Measurements from ENCODE around the gene TMEM44. TPM values are rescaled to one million over a fixed set of nuclear protein-coding genes. Genes with fewer than 3 reads are reported as not detected.
A peak's percentile ranks its signal among the peaks of the same experiment; 100 is the strongest.

Gene TMEM44
- total and polyA plus RNA-seq, 9 of the 15 experiments (the other 6 are each of a cell fraction or from before 2014, with no cell fraction given): 0.53 to 18.1 (median 11.3) TPM

GRCh38 chr3:194540274-194540905 lies 92.8 kb downstream of the TMEM44 start:
- FAIRE-seq (no peak), ATAC-seq (0 out of 3 replicates have a peak, but pooled peaks have one; percentile 25), DNase-seq (ENCODE audit: extremely low read depth in 1 of 4, low spot score in 3 of 4) (no peak)
- Histone ChIP-seq H3K9ac (ENCODE audit: insufficient read depth in 1 of 2, low read depth in 2 of 2, low read length in 2 of 2) (no peak overlapping the region; a peak in 1 of 4 replicates), H3K9me1 (ENCODE audit: control insufficient read depth, insufficient read depth, low read length) (no peaks in the 10 kb centered on the region), H3K4me2 (ENCODE audit: insufficient read depth, low read length) (no peak overlapping the region), H4K20me1 (replicated peaks; ENCODE audit: control insufficient read depth, insufficient read depth, low read length) (no peaks in the 10 kb centered on the region), H3K4me1 (replicated peaks in 1 of 2; ENCODE audit: control insufficient read depth in 2 of 2, insufficient read depth in 2 of 2, low read length in 2 of 2) (no peaks in the 10 kb centered on the region; a peak in 2 of 5 replicates), H3K27me3 (ENCODE audit: control insufficient read depth in 2 of 2, insufficient read depth in 2 of 2, low read length in 2 of 2) (no peaks in the 10 kb centered on the region), H3K9me3 (replicated peaks; ENCODE audit: control insufficient read depth, insufficient read depth, low read depth, low read length) (no peaks in the 10 kb centered on the region; the same call in 1 of the 2 replicates), H3K36me3 (ENCODE audit: control insufficient read depth, insufficient read depth, low read length) (no peaks in the 10 kb centered on the region), H3K79me2 (ENCODE audit: control insufficient read depth, insufficient read depth, low read length) (no peaks in the 10 kb centered on the region), H3K4me3 (no peak overlapping the region), H3K27ac (ENCODE audit: extremely low read depth, low read depth, low read length) (no peak overlapping the region), H2AFZ (ENCODE audit: low read depth, low read length) (peak overlapping the region; percentile 68)
- ChIA-PET POLR2A (interaction anchor here (0.6 kb wide), 1 partner anchor 32 kb away, joined by 3 read pairs; no protein-coding TSS in a partner anchor), CTCF (ENCODE audit: low intra/inter-chr PET ratio) (no interaction called here)
- TF ChIP-seq CC2D1A (IDR thresholded peaks at IDR 0.05): no peak
- TF ChIP-seq ATF1 (CRISPR knock-in tag; IDR thresholded peaks at IDR 0.05): no peak
- TF ChIP-seq ATF1 (tag; IDR thresholded peaks at IDR 0.05): no peak
- no peak for TF ChIP-seq ZKSCAN3 (CRISPR knock-in tag; IDR thresholded peaks at IDR 0.05)
- no peak for TF ChIP-seq ZNF778 (CRISPR knock-in tag; IDR thresholded peaks at IDR 0.05)
- no peak for TF ChIP-seq MBD1 (CRISPR knock-in tag; IDR thresholded peaks at IDR 0.05)
- TF ChIP-seq SPI1 (IDR thresholded peaks at IDR 0.05; ENCODE audit: borderline replicate concordance, low read depth, low read length): peak; percentile 83; the same call in 1 of the 2 replicates
- TF ChIP-seq ZBTB17 (CRISPR knock-in tag; IDR thresholded peaks at IDR 0.05): no peak
- TF ChIP-seq, protein P1, sequence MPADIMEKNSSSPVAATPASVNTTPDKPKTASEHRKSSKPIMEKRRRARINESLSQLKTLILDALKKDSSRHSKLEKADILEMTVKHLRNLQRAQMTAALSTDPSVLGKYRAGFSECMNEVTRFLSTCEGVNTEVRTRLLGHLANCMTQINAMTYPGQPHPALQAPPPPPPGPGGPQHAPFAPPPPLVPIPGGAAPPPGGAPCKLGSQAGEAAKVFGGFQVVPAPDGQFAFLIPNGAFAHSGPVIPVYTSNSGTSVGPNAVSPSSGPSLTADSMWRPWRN (IDR thresholded peaks at IDR 0.05; ENCODE audit: low read depth): no peak
- TF ChIP-seq MTF1 (CRISPR knock-in tag; IDR thresholded peaks at IDR 0.05; ENCODE audit: borderline replicate concordance): no peak
- TF ChIP-seq YBX1 (IDR thresholded peaks at IDR 0.05): no peak
- peak; percentile 4 for TF ChIP-seq RBM25 (IDR thresholded peaks at IDR 0.05; ENCODE audit: low read depth, low read length, severe bottlenecking)
- TF ChIP-seq, protein P2, sequence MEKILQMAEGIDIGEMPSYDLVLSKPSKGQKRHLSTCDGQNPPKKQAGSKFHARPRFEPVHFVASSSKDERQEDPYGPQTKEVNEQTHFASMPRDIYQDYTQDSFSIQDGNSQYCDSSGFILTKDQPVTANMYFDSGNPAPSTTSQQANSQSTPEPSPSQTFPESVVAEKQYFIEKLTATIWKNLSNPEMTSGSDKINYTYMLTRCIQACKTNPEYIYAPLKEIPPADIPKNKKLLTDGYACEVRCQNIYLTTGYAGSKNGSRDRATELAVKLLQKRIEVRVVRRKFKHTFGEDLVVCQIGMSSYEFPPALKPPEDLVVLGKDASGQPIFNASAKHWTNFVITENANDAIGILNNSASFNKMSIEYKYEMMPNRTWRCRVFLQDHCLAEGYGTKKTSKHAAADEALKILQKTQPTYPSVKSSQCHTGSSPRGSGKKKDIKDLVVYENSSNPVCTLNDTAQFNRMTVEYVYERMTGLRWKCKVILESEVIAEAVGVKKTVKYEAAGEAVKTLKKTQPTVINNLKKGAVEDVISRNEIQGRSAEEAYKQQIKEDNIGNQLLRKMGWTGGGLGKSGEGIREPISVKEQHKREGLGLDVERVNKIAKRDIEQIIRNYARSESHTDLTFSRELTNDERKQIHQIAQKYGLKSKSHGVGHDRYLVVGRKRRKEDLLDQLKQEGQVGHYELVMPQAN (IDR thresholded peaks at IDR 0.05; ENCODE audit: borderline replicate concordance): no peak
- TF ChIP-seq ZNF133 (CRISPR knock-in tag; IDR thresholded peaks at IDR 0.05): no peak
- no TSS peak for BruUV-seq (replicated peaks)
- in situ Hi-C loops (cut with MboI): no loop called here
- 57% methylated on average over 8 of the region's 8 CpGs for WGBS (ENCODE audit: insufficient coverage, low coverage, missing lambda C conversion rate)
- intact Hi-C loops (cut with micrococcal nuclease): no loop called here
